ENCODE data around the gene TKTL1.

The TKTL1 gene

GRCh38 chrX:154355776-154356140 lies 60.2 kb downstream of the TKTL1 start:
- no peak for DNase-seq
- in situ Hi-C loops (cut with HindIII; ENCODE audit: low pct_ligation_motif_present, low pct_unique_long_range_greater_than_20kb, low sequenced_read_pairs) = no loop called here

- in situ Hi-C loops (cut with HindIII; ENCODE audit: low pct_ligation_motif_present, low pct_unique_long_range_greater_than_20kb, low sequenced_read_pairs) = no loop called here
- DNase-seq = no peak
Observed at GRCh38 chrX:154356596-154356995, 61.0 kb downstream of the TKTL1 start.

GRCh38 chrX:154357205-154357604 lies 61.6 kb downstream of the TKTL1 start:
- in situ Hi-C loops (cut with HindIII; ENCODE audit: low pct_ligation_motif_present, low pct_unique_long_range_greater_than_20kb, low sequenced_read_pairs) = no loop called here
- DNase-seq = no peak

GRCh38 chrX:154358011-154358410 lies 62.4 kb downstream of the TKTL1 start:
- in situ Hi-C loops (cut with HindIII; ENCODE audit: low pct_ligation_motif_present, low pct_unique_long_range_greater_than_20kb, low sequenced_read_pairs) = no loop called here
- DNase-seq = no peak

- DNase-seq = no peak
- in situ Hi-C loops (cut with HindIII; ENCODE audit: low pct_ligation_motif_present, low pct_unique_long_range_greater_than_20kb, low sequenced_read_pairs) = no loop called here
Observed at GRCh38 chrX:154358829-154359228, 63.2 kb downstream of the TKTL1 start.

- in situ Hi-C loops (cut with HindIII; ENCODE audit: low pct_ligation_motif_present, low pct_unique_long_range_greater_than_20kb, low sequenced_read_pairs) = no loop called here
- DNase-seq = no peak
Observed at GRCh38 chrX:154359362-154360154, 64.0 kb downstream of the TKTL1 start.

- in situ Hi-C loops (cut with HindIII; ENCODE audit: low pct_ligation_motif_present, low pct_unique_long_range_greater_than_20kb, low sequenced_read_pairs) = no loop called here
- DNase-seq = no peak
Observed at GRCh38 chrX:154360155-154360713, 64.6 kb downstream of the TKTL1 start.

- in situ Hi-C loops (cut with HindIII; ENCODE audit: low pct_ligation_motif_present, low pct_unique_long_range_greater_than_20kb, low sequenced_read_pairs) = no loop called here
- no peak for DNase-seq
Observed at GRCh38 chrX:154362085-154362742, 66.6 kb downstream of the TKTL1 start.

- in situ Hi-C loops (cut with HindIII; ENCODE audit: low pct_ligation_motif_present, low pct_unique_long_range_greater_than_20kb, low sequenced_read_pairs) = no loop called here
- no peak for DNase-seq
Observed at GRCh38 chrX:154363706-154364439, 68.3 kb downstream of the TKTL1 start.

- in situ Hi-C loops (cut with HindIII; ENCODE audit: low pct_ligation_motif_present, low pct_unique_long_range_greater_than_20kb, low sequenced_read_pairs) = no loop called here
- no peak for DNase-seq
Observed at GRCh38 chrX:154365052-154365600, 69.5 kb downstream of the TKTL1 start.

GRCh38 chrX:154365997-154366665 lies 70.5 kb downstream of the TKTL1 start:
- no peak for DNase-seq
- in situ Hi-C loops (cut with HindIII; ENCODE audit: low pct_ligation_motif_present, low pct_unique_long_range_greater_than_20kb, low sequenced_read_pairs) = no loop called here

- no peak for DNase-seq
- in situ Hi-C loops (cut with HindIII; ENCODE audit: low pct_ligation_motif_present, low pct_unique_long_range_greater_than_20kb, low sequenced_read_pairs) = no loop called here
Observed at GRCh38 chrX:154366666-154367055, 71.1 kb downstream of the TKTL1 start.

GRCh38 chrX:154367474-154368308 lies 72.1 kb downstream of the TKTL1 start:
- no peak for DNase-seq
- in situ Hi-C loops (cut with HindIII; ENCODE audit: low pct_ligation_motif_present, low pct_unique_long_range_greater_than_20kb, low sequenced_read_pairs) = no loop called here

- in situ Hi-C loops (cut with HindIII; ENCODE audit: low pct_ligation_motif_present, low pct_unique_long_range_greater_than_20kb, low sequenced_read_pairs) = no loop called here
- DNase-seq = peak; percentile 70
Observed at GRCh38 chrX:154368630-154369448, 73.2 kb downstream of the TKTL1 start.

- DNase-seq = peak; percentile 84
- in situ Hi-C loops (cut with HindIII; ENCODE audit: low pct_ligation_motif_present, low pct_unique_long_range_greater_than_20kb, low sequenced_read_pairs) = no loop called here
Observed at GRCh38 chrX:154369449-154370299, 74.1 kb downstream of the TKTL1 start.
